CD4-positive, alpha-beta T cell treated with Interleukin-6 for 4 hours (primary cell): ENCODE measurements around the gene ACAD11.
A peak's percentile ranks its signal among the peaks of the same experiment; 100 is the strongest.

Experiments used
- DNase-seq: peaks from one replicate; pipeline ENCODE4 v3.0.0-alpha.2; 2020; ENCODE audit warnings: mixed read lengths

ACAD11 gene

GRCh38 chr3:132659365-132660051 is at the start of gene ACAD11:
ACAD11 (minus strand) TSS chr3:132659809; CDS start chr3:132659751, 58 bp downstream.
- DNase-seq: peak; percentile 41

- DNase-seq: no peak
These were observed 44.1 kb upstream of the ACAD11 start for GRCh38 chr3:132703733-132704132.

GRCh38 chr3:132695422-132695821 is 35.8 kb upstream of the ACAD11 start:
- no peak for DNase-seq

GRCh38 chr3:132694991-132695390 is 35.4 kb upstream of the ACAD11 start:
- DNase-seq: no peak

GRCh38 chr3:132690040-132690439 is 30.4 kb upstream of the ACAD11 start:
- DNase-seq: no peak

- no peak for DNase-seq
These were observed 22.6 kb upstream of the ACAD11 start for GRCh38 chr3:132682201-132682600.

GRCh38 chr3:132681421-132681820 is 21.8 kb upstream of the ACAD11 start:
- no peak for DNase-seq

- no peak for DNase-seq
These were observed 20.3 kb upstream of the ACAD11 start for GRCh38 chr3:132679911-132680310.

- DNase-seq: no peak
These were observed 15.8 kb upstream of the ACAD11 start for GRCh38 chr3:132675408-132675807.

- no peak for DNase-seq
These were observed 9.7 kb upstream of the ACAD11 start for GRCh38 chr3:132669256-132669777.

- no peak for DNase-seq
These were observed 5.7 kb upstream of the ACAD11 start for GRCh38 chr3:132665230-132665745.

- DNase-seq: no peak
These were observed 2.6 kb upstream of the ACAD11 start for GRCh38 chr3:132662212-132662611.

GRCh38 chr3:132661101-132661500 is 1.5 kb upstream of the ACAD11 start:
- no peak for DNase-seq

GRCh38 chr3:132660811-132661070 is 1.1 kb upstream of the ACAD11 start:
- DNase-seq: no peak

- peak; percentile 75 for DNase-seq
These were observed 622 bp upstream of the ACAD11 start, which contains the start of gene UBA5 for GRCh38 chr3:132660052-132660810. UBA5 (plus strand) TSS chr3:132660329; CDS start chr3:132660538, 209 bp downstream.

- no peak for DNase-seq
These were observed 627 bp downstream of the ACAD11 start for GRCh38 chr3:132659000-132659364.

GRCh38 chr3:132657869-132658747 is 1.5 kb downstream of the ACAD11 start:
- DNase-seq: no peak

GRCh38 chr3:132655471-132655870 is 4.1 kb downstream of the ACAD11 start:
- DNase-seq: no peak

GRCh38 chr3:132654721-132655120 is 4.9 kb downstream of the ACAD11 start:
- no peak for DNase-seq

- no peak for DNase-seq
These were observed 5.4 kb downstream of the ACAD11 start for GRCh38 chr3:132654190-132654589.

- no peak for DNase-seq
These were observed 6.9 kb downstream of the ACAD11 start for GRCh38 chr3:132652640-132653270.

GRCh38 chr3:132650153-132650552 is 9.5 kb downstream of the ACAD11 start:
- DNase-seq: no peak

GRCh38 chr3:132645058-132645457 is 14.6 kb downstream of the ACAD11 start:
- DNase-seq: no peak
